OCI-M2 (cell line): ENCODE data around the gene KXD1.
"Not testable (repeated sequence)": the region's sequence is repeated elsewhere in the genome, so short reads cannot be mapped to it uniquely, and the experiment has no call there.

Experiments
- DNase-seq: peaks from one replicate; lab custom pipeline; 2025; ENCODE audit not compliant: unreplicated experiment; lab: John Stamatoyannopoulos, UW

The KXD1 gene

DNA sequence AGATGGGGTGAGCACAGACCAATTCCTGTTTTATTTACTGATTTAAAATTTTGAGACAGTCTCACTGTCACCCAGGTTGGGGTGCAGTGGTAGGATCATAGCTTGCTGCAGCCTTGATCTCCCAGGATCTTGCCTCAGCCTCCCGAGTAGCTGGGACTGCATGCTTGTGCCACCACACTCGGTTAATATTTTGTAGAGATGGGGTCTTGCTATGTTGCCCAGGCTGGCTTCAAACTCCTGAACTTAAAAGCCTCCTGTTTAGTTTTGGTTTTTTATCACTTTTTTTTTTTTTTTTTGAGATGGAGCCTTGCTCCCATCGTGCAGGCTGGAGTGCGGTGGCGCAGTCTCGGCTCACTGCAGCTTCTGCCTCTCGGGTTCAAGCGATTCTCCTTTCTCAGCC is 18.7 kb downstream of the KXD1 start:
- no peak for DNase-seq

DNA sequence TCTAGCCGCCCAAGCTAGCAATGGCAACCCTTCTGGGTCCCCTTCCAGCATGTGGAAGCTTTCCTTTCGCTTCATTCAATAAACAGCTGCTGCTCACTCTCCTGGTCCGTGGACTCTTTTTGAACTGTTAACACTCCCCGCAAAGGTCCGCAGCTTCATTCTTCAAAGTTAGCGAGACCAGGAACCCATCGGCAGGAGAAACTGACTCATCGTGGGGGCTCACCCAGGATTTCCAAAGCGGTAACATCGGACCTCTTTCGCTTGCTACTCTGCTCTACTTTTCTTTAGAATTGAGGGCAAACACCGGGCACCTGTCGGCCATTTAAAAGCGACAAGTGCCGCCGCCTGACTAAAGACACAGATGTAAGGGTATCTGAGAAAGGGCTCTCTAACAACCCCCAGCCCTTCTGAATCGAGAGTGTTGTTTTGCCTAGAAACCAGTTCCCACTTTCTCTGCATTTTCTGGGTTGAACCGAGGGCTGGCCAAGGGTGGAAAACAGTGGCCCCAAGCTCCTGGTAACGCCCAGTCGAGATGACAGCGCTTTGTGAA is 19.8 kb downstream of the KXD1 start:
- DNase-seq: no peak

DNA sequence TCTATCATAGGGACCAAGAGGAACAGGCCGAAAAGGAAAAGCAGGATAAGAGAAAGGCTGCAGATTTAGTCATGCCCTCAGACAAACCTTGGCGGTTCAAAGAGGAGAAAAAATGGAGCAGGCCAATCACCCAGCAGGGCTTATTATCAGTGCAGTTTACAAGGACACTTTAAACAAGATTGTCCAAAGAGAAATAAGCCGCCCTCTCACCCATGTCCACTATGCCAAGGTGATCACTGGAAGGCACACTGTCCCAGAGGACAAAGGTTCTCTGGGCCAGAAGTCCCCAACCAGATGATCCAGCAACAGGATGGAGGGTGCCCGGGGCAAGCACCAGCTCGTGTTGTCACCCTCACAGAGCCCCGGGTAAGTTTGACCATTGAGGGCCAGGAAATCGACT is 22.6 kb downstream of the KXD1 start:
- DNase-seq: no peak

DNA sequence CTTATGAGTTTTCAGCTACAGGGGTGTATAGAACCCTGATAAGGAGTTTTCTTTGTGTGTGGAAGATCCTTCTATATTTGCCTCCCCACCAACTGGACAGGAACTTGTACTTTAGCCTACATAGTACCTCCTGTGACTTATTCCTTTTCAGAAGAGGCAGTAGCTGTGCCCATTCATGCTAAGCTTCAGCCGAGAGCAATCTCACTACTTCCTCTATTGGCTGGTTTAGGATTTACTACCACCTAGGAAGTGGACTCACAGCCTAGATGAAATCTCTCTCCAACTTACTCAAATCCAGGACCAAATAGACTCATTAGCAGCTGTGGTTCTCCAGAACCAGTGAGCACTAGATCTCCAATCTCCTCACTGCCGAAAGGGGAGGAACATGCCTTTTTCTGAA is 28.6 kb downstream of the KXD1 start:
- DNase-seq: no peak

DNA sequence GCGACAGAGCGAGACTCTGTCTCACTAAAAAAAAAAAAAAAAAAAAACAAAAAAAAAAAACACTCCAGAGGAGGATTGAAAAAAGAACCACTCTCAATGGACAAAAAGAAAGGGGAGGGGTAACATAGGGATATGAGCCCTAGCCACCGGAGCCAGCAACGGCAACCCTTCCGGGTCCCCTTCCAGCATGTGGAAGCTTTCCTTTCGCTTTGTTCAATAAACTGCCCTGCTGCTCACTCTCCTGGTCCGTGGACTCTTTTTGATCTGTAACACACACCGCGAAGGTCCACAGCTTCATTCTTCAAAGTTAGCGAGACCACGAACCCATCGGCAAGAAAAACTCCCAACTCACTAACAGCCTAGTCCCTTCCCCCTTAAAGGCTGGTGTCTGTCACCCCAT is 29.9 kb downstream of the KXD1 start:
- DNase-seq: no peak

DNA sequence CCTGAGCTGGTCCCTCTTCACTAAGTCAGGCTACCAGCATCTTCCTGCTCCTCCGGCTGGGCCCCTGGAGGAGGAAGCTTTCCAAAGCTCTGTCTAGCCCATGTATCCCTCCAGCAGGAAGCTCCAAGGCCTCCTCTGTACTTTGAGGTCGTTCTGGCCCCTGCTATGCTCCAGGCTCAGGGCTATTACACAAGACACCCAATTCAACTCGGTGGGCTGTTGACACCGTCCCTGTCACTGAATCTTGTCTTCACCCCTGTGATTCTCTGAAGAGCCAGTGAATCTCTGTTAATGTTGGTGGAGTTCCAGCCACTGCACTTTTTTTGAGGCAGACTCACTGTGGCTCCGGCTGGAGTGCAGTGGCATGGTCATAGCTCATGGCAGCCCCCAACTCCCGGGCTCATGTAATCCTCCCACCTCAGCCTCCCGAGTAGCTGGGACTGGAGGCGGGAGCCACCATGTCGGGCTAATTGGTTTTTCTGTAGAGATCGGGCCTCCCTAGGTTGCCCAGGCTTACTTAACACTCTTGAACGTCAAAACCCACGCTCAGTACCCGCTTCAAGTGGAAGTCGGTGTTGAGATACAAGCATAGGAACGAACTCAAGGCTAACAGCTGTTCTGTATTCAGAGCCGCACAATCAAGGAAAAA is 30.4 kb downstream of the KXD1 start:
- DNase-seq: no peak

DNA sequence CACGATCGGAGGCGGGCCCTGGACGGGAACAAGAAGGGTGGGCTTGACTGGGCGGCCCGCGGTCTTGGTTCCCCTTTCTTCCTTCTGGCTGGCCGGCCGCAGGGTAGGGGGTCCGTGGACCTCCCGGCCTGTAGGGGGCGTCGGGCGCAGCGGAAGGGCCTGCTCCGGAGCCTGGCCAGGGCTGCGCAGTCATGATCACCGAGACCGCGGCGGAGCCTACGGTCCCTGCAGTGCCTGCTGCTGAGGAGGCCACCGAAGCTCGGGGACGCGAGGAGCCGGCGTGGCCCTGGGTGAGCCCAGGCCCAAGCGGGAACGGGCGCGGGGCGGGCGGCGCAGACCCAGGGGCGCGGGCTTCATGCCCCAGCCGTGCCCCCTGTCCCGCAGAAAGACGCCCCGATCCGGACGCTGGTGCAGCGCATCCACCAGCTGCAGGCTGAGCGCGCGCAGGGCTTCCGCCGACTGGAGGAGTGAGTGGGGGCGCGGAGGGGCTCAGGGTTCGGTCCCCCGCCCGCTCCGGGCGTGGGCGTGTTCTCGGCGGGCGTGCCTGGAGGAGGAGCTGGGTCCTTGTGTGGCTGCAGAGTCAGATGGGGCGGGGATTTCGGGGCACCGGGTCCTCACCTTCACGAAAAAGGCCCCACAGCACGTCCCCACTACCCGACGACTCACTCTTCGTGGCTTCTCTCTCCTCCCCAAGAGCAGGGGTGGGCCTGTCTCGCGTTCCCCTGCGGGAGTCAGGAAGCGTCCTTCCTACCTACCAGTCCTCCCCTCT is 31.1 kb downstream of the KXD1 start, which contains the start of gene REX1BD:
REX1BD (plus strand) TSS at position 188 of the 769 bp plus-strand sequence; CDS start at position 192, 4 bp downstream.
- peak; percentile 73 for DNase-seq

DNA sequence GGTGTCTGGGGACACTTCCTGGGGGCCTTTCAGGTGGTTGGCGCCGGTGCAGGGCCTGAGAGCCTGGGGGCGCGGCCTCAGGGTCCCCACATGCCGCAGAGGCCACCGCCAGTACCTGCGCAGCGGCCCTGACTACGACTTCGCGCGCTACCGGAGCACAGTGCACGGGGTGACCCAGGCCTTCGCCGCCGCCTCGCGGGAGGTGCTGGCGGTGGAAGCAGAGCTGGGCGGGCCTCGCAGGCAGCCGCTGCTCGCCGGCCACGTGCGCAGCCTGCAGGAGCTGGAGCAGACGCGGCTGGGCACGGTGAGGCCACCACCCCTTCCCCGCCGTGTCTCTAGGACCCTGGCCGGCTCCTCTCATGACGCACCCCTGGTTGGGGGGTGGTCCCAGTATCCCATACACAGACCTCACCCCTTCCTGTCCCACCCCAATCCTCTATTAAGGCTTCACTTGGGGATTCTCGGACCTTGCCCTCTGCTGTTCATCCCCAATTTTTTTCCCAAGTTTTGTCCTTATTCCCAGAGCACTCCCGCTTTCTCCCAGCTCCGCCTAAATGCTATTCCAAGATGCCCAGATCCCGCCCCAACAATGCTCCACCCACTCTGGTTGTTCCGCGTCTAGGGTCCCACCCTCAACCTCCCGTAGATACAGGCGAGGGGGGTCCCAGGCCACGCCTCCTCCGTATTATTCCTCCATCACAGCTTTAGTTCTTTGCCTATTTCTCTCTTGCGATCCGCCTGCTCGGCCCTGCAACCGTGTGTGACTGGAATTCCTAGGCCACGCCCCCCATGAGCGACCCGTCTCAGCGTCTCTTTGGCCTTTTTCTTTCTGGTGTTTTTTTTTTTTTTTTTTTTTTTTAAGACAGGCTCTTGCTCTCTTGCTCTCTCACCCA is 32.0 kb downstream of the KXD1 start:
- no peak for DNase-seq

DNA sequence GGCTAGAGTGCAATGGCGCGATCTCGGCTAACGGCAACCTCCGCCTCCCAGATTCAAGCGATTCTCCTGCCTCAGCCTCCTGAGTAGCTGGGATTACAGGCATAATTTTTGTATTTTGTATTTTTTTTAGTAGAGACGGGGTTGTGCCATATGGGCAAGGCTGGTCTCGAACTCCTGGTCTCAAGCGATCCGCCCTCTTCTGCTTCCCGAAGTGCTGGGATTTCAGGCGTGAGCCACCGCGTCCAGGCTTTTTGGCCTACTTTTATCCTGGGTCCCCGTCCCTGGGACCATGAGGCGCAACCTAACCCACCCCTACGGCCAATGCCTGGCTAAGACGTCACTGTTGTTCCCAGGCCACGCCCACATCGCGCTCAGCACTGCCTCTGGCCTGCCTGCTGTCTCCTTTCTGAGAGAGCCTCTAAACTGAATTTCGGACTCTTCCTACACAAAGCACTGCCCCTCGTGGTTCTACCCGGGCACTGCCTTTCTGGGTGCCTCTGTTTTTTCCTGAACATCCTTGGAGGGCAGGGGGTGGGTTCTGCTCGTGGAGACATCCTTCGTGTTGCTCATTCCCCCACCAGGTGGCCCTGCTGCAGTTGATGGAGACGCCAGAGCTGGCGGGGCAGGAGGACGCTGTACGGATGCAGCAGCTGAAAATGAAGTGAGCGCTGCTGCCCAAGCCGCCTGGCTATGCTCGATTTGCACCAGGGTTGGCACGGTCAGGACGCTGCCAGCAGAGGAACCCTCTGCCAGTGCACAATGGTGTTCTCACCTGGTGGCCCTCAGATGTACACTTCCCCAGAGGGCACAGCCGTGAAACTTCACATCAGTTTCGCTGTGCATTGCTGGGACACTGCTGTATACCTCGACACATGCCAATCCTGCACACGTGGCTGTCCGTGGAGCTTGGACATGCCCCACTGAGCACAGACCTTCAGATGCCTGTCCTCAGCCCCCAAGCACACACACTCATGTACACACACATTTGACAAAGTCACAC is 32.9 kb downstream of the KXD1 start:
- DNase-seq: no peak

DNA sequence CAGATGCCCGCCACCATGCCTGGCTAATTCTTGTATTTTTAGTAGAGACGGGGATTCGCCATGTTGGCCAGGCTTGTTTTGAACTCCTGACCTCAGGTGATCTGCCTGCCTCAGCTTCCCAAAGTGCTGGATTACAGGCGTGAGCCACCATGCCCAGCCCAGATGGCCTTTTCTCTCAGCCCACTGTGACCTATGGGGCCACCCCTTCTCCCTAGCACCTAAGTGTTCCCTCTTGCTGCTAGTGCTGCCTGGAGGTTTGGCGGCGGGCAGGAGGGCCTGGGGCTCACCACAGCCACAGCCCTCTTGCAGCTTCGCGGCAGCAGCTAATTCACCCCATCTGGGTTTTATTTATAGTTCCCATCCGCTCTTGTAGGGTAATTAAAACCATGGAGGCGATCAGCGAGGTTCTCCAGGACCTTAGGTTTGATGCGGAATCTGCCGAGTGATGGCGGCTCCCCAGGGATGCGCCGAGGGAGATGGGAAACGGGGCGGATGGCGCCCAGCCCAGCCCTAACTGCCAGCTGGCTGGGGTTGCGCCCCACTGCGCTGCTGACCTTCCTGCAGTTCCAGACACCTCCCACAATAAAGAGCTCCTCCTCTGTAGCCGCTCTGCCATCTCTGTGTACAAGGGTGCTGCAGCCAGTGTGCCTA is 34.2 kb downstream of the KXD1 start:
- no peak for DNase-seq

DNA sequence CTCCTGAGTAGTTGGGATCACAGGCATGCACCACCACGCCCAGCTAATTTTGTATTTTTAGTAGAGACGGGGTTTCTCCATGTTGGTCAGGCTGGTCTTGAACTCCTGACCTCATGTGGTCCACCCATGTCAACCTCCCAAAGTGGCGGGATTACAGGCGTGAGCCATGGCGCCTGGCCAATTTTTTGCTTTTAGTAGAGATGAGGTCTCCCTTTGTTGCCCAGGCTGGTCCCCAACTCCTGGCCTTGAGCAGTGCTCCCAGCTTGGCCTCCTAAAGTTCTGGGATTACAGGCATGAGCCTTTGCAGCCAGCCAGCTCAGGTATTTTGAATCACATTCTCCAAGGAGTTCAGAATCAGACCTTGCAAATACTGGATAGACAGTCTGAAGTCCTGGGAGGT is 35.1 kb downstream of the KXD1 start:
- not testable (repeated sequence) for DNase-seq

DNA sequence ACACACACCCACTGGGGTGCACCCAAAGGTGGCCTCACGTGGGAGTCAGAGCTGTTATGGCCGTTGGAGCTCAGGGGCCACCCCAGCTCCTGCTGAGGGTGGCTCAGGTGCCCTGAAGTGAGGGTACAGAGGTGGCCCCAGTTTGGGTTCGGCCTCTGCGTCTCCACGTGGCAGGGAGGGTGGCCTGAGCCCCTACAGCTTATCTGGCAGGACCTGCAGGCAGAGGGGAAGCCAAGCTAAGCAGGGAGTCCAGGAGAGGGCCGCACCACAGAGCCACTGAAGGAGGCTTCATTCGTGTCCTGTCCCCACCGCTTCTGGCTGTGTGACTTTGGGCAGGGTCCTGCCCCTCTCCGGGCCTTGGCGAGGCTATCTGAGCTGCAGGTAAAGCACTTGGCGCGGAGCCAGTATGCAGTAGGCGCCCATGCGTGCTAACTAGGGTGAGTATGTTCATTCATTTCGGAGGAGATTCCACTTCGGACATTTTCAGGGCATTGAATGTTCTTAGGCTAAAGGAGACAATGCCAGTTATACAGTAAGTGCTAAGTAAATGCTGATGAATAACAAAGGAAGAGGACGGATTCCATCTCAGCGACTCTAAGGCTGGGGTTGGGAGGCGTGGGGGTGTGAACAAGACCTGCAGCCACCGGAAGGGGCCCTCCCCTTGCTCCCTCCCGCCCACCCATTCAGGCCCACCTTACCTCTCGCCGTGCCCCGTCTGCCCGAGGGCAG is 35.9 kb downstream of the KXD1 start:
- DNase-seq: no peak

DNA sequence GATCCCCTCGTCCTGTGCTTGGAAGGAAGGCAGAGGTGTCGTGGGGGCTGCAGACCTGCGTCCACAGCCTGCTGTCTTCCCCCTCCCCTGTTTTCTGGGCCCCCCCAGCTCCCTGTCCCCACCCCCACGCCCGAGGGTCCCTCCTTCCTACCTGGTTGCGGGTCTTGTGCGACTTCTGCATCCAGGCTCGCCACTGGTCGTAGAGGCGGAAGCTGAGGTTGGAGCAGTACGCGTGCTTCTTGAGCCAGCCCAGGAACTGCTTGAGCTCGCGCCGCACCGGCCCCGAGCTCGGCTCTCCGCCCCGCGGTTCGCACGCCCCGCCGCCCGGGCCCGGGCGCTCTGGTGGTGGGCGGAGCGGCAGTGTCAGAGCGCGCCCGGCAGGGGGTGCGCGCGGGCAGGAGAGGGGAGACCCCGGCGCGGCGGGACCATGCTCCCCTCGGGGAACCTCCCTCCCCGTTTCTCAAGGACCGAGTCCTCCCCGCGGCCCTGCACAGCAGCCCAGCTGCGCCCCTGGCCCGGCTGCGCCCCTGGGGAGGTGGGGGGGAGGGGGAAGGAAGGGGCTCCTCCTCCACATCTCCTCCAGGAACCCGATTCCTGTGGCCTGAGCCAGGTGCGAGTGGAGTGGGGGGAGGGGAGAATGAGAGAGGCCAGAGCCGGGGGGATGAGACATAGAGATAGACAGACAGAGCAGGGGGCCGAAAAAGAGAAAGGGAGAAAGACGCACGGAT is 36.6 kb downstream of the KXD1 start:
- peak; percentile 41 for DNase-seq

DNA sequence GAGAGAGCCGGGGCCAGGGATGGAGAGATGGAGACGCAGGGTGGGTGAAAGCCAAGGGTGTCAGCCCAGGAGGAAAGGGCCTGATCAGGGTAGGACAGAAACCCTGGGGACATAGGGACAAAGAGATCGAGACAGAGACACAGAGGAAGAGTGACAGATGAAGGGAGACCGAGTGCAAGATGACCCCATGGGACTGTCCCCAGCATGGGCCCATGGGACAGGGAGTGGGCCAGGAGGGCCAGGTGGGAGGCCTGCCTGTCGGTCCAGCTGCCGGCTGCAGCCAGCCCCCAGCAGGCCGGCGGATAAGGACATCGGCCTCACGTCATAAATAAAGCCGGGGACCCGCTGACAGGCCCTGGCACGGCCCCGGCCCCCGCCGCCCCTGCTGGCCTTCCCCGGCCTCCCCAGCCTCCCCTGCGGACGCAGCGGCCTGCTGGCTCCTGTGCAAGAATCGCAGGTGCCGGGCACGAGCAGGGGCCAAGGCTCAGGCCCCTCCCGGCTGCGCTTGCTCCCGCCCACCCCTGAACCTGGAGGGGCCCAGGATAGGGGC is 37.2 kb downstream of the KXD1 start:
- DNase-seq: no peak

DNA sequence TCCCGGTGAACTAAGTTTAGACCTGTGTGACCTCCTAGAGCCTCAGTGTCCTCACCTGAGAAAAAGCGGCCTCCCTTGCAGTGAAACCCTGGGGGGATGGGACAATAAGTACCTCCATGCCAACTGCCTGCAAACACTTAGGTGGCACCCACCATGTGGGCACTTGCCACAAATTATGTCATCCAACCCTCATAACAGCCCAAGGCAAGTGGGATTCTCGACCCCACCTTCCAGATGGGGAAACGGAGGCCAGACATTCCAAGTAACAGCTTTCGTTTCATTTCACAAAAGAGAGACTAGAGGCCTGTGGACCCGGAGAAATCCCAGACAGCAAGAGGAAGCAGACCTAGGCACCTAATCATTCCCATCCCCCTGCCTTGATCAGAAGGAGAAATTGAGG is 37.8 kb downstream of the KXD1 start:
- no peak for DNase-seq

DNA sequence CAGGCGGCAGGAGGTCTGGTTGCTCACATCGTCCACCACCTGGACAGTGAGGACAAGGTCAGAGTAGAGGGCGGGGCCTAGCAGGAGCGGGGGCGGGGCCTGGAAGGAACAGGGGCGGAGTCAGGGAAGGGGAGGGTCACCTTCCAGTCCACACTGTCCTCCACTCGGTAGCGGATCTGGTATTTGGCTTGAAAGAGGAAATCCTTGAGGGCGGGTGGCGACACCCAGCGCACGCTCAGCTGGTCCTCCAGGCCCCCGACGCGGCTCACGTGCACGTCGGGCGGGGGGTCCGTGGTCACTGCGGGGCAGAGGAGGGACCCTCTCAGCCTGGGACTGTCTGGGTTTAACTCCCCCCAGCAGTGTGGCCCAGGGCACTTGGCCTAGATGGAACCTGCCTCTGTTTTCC is 39.1 kb downstream of the KXD1 start:
- DNase-seq: no peak

DNA sequence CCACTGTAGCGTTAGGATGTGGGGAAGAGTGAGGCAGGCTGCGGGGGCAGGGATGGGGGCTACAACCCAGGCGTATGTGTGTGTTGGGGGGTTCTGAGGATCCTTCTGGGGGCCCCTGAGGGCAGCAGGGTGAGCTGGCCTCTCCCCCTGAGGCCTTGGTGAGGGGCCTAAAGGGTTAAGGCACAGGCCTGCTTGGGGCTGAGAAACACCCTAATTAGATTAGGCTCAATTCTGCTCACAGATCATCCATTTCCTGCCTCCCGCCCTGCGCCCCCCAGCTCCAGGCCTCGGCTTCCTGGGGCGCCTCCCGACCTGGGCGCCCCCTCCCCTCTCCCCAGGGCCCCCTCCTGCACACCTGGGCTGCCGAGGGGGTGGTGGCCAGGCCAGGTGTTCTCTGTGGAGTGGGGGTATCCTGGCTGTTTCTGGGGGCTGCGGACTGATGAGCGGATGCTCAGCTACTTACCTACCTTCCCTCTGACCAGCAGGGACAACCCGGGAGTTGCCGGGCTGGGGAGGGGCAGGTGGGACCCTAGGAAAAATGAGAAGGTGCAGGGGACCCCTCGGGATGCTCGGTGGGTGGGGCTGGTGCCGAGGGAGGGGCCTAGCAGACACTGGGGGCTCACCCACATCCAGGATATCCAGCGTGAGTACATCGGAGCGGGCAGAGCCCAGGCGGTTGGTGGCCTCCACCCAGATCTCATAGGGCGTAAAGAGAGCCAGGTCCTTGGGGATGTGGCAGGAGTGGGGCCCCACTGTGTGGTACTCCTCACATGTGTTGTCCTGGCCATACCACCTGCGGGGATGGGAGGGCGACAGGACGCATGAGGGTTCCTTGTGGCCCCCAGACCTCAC is 40.4 kb downstream of the KXD1 start:
- no peak for DNase-seq
